ENCODE data around the gene PHTF2. TPM values are rescaled to one million over a fixed set of nuclear protein-coding genes. Genes with fewer than 3 reads are reported as not detected.
"Not testable (repeated sequence)": the region's sequence is repeated elsewhere in the genome, so short reads cannot be mapped to it uniquely, and the experiment has no call there.

Gene PHTF2
- total RNA-seq, 1 donor from 2014 or later = 34.3 TPM

- no peak for DNase-seq
Measured at GRCh38 chr7:77830649-77831355, 32.2 kb downstream of the PHTF2 start.

- no peak for DNase-seq
Measured at GRCh38 chr7:77831481-77831880, 32.9 kb downstream of the PHTF2 start.

GRCh38 chr7:77831953-77832352, 33.4 kb downstream of the PHTF2 start:
- no peak for DNase-seq

DNA sequence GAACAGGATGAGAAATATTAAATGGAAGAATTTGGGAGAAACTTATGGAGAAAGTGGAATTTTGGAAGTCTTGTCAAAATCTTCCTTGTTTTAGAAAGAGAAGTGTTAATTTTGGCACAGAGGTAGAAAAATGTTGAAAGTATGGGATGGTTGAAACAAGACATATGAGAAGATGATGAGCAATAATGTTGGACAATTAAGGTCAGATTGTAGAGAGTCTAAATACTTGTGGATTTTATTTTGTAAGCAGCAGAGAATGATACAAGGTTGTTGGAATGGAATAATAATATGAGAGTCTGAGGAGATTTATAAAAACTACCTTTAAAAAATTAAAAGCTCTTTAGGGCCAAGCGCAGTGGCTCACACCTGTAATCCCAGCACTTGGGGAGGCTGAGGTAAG, 34.6 kb downstream of the PHTF2 start:
- DNase-seq = no peak

- DNase-seq = not testable (repeated sequence)
Measured at GRCh38 chr7:77836425-77836824, 37.9 kb downstream of the PHTF2 start.

- no peak for DNase-seq
Measured at GRCh38 chr7:77837275-77837674, 38.7 kb downstream of the PHTF2 start.

DNA sequence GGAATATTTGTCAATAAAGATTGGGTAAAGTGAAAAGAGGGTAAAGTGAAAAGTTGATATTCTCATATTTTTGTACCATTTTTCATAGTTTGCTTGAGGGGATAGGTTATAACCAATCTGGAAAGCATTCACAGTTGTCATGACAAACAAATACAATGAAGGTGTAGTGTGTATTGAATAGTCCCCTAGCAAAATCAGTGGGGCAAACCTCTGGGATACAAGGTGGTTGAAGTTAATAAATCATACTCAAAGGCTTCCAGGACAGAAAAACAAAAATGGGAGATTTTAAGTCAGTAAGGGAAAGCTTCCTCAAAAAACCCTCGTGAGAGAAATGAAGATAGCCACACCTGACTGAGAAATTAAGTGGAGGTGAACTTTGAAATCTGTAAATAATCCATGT, 39.4 kb downstream of the PHTF2 start:
- DNase-seq = no peak

GRCh38 chr7:77838929-77839491, 40.4 kb downstream of the PHTF2 start:
- DNase-seq = no peak

DNA sequence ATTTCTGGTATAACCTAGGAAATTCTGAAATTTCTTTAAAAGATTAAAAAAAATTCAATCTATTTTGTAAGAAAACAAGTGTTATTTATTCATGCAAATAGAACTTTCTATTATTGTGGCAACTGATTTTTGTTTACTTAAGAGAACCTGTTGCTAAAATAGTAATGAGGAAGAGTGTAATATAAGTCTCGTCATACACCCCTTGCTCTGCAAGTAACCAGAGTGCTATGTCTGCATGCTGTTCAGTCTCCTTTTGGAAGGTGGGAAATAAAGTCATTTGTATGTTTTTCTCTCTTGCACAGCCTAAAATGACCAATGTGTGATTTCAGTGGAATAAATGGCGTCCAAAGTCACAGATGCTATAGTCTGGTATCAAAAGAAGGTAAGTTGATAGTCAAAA, 41.3 kb downstream of the PHTF2 start:
- DNase-seq = no peak

DNA sequence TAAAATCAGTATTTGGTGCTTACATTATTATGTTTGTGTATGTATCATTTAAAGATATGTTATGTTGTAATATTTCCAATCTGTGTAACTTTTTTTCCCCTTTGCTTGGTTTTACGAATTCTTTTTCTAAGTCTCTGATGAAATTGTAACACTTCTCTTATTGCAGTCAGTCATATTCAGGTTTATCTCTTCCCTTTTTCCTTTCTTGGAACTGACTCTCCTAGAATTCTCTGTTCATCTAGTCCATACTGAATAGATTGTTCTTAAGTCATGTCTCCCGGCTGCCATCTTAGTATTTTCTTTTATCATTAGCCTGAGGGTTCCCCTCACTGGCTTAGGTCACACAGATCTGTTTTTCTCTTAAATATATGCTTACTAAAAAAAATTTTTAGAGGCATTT, 44.6 kb downstream of the PHTF2 start:
- DNase-seq = no peak

DNA sequence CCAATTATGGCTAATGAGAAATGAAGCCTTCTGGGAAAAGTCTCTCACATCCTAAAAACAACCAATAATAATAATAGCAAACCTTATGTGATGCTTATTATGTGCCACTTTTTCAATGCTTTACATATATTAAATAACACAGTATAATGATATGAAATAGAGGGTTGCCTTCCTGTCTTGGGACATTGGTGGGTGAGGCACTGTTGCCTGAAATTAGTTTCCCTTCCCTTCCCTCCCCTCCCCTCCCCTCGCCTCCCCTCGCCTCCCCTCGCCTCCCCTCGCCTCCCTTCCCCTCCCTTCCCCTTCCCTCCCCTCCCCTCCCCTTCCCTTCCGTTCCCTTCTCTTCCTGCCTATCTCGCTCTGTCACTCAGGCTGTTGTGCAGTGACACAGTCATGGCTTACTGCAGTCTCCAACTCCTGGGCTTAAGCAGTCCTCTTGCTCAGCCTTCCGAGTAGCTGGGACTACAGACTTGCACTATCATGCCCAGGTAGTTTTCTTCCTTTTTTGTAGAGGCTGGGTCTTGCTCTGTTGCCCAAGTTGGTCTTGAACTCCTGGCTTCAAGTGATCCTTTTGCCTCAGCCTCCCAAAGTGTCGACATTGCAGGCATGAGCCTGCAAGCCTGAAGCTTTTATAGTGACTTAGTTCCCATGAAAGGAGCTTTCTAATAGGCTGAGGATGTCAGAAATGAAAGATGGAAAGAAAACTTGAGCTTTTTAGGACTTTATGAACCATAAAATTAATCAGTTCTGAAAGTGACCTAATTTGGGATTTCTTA, 47.9 kb downstream of the PHTF2 start:
- DNase-seq = no peak

GRCh38 chr7:77855371-77856083, 57.0 kb downstream of the PHTF2 start:
- DNase-seq = no peak

DNA sequence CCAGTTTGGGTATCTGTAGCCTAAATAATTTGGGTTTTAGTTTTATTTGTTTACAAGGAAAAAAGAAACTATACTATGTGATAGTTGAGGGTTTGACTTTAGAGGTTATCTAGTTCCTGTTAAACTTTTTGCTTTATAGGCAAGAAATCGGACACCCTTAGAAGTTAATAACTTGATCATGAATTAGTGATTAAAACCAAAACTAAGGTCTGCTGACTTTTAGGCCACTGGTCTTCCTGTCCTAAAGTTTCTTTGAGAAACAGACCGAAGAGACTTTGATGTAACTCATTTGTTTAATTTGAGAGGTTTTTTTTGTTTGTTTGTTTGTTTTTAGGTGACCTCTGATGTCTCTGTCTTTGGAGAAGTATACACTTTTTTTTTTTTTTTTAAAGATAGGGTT, 59.7 kb downstream of the PHTF2 start:
- no peak for DNase-seq

GRCh38 chr7:77859343-77859742, 60.8 kb downstream of the PHTF2 start:
- DNase-seq = no peak

GRCh38 chr7:77862691-77863090, 64.1 kb downstream of the PHTF2 start:
- no peak for DNase-seq

GRCh38 chr7:77863860-77864259, 65.3 kb downstream of the PHTF2 start:
- DNase-seq = no peak

- DNase-seq = no peak
Measured at GRCh38 chr7:77866370-77866769, 67.8 kb downstream of the PHTF2 start.

DNA sequence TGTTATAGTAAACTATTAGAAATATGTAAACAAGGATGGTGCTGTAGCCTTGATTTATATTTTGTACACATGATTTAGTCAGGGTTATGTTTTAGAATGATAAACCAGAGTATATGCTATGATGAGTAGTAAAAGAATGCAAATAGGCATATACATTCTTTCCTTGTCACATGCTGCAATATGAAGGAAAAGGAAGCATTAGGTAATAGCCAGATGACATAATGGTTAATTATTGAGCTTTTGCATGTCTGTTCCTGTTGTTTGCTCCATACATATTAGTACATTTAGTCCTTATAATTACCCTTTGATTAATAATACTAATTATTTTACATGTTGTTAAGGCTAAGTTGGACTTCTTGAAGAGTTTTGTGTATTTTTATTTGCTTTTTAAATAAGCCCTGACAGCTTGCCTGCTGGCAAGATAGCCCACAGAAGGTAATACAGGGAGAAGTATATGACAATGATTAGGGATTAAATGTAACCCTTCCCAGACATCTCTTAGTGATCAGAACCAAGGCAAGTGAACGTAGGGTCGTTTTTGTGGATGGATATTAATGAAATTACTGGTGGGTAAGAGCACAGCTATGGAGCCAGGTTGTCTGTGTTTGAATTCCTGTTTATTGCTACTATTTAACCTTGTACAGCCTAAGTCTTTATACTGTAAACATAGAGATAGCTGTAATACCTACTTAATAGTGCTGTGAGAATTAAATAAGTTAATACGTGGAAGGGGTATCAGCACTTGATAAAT, 68.4 kb downstream of the PHTF2 start:
- peak; percentile 7 for DNase-seq

- no peak for DNase-seq
Measured at GRCh38 chr7:77867537-77867865, 68.9 kb downstream of the PHTF2 start.

DNA sequence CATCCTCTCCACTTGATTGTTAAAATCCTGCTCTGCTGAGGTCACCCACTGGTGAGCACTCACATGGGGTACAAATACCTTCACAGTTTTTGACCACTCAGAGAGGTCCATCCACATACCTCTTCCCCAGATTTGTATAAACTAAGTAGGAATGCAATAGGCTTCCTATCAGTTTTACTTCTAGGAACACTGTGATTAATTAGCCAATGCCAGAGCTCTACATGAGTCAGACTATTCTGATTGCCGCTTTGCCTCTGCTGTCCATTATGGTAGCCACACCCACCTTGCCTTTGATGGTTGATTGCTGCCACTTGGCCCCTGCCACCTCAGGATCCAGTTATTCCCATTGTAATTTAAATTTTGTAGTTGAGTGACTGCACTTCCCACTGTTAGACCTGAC, 73.7 kb downstream of the PHTF2 start:
- DNase-seq = not testable (repeated sequence)

DNA sequence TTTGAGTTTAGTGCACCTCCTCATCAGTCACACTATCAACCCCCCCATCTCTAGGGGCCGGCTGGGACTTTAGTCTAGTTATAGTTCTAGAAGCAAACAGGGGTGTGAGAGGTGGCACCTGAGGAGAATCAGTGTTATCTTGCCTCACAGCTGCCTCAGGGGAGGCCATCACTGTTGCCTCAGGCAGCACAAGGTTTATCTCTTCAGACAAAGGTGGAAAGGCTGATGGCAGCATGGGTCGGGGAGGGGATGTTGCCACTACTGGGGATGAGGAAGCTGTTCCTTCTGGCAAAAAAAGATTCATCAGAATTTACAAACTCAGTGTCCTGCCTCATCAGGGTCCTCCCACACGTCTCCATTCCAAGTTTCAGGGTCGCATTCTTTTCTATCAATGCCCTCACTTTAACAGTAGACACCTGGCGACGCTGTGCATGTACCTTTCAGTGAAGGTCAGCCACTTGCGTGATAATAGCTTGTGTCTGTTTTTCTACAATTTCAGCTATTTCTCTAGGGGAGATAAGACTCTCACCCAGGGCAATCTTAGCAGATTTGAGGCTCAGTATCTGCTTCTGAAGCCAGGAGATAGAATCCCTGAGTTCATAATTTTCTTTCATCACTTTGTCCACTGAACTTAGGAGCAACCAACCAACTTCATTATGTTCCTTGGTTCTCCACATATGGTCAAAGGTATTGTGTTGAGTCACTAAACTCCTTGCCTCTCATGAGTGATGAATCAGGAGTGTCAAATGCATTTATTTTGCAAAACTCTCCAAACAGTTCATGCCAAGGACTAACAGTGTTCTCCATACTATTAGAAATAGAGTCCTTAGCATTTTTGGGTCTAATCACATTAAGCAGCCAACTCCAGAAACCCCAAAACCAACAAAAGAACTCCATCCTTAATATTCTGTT, 75.1 kb downstream of the PHTF2 start:
- DNase-seq = not testable (repeated sequence)
